ENCODE measurements around the gene PTPN23.
"Not testable (repeated sequence)": the region's sequence is repeated elsewhere in the genome, so short reads cannot be mapped to it uniquely, and the experiment has no call there.

PTPN23 gene

DNA sequence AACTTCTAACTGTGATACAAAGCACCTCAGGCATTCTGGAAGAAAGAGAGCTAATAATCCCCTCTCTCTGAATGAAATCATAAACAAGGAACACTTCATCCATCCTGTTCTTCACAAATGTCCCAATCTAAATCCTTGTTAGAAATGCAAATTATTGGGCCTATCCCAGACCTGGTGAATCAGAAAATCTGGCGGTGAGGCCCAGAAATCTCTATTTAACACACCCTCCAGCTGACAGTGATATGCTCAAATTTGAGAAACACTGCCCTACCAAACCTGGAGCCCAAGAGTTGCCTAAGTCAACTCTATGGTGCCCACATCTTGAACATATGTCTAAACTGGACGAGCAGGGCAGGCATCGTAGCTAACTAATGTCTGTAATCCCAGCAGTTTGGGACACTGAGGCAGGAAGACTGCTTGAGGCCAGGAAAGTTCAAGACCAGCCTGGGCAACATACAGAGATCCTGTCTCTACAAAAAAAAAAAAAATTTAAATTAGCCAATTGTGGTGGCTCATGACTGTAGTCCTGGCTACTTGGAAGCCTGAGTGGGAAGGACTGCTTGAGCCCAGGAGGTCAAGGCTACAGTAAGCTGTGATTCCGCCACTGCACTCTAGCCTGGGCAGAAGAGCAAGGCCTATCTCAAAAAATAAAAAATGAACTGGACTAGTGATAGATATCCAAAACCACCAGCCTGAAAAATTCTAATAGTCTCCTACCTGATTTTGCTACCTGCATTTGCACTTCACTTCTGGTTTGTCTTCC lies 71.8 kb downstream of the PTPN23 start:
- no peak for DNase-seq

- DNase-seq: no peak
These were observed 75.1 kb downstream of the PTPN23 start for GRCh38 chr3:47455806-47456452.

- DNase-seq: no peak
These were observed 76.2 kb downstream of the PTPN23 start for GRCh38 chr3:47456984-47457383.

- DNase-seq: not testable (repeated sequence)
These were observed 78.8 kb downstream of the PTPN23 start for GRCh38 chr3:47459534-47460085.

Measured in hematopoietic multipotent progenitor cell treated with erythropoietin and hydrocortisone succinate and interleukin-3 and kit ligand, for 6 days (in vitro differentiated cells).